HG03025 (cell line): Measurements from ENCODE around the gene LAMP1.
"Not testable (repeated sequence)": the region's sequence is repeated elsewhere in the genome, so short reads cannot be mapped to it uniquely, and the experiment has no call there.

ENCODE experiments used
- ATAC-seq: cut with Tn5 transposase; IDR thresholded peaks from one replicate; pipeline ENCODE4 v1.9.1; 2021; ENCODE audit warnings: mild to moderate bottlenecking, moderate library complexity; ENCODE audit not compliant: unreplicated experiment, low FRiP score

LAMP1 gene

GRCh38 chr13:113351514-113352026, 54.5 kb downstream of the LAMP1 start:
- no peak for ATAC-seq

DNA sequence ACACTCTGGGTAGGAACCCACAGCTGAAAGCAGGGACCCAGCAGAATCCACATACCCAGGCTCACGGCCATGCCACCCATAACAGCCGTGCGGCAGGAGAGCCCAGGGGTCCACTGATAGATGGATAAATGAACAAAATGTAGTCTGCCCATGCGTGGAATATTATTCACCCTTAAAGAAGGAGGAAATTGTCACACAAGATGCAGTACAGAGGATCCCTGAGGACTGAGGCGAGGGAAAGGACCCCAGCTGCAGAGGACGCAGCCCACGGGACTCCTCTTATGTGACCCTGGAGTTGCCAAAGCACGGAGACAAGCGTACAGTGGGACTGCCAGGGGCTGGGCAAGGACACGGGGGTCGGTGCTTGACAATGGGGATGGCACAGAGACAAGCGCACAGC, 56.2 kb downstream of the LAMP1 start:
- no peak for ATAC-seq

GRCh38 chr13:113354831-113355610, 58.0 kb downstream of the LAMP1 start:
- no peak for ATAC-seq

DNA sequence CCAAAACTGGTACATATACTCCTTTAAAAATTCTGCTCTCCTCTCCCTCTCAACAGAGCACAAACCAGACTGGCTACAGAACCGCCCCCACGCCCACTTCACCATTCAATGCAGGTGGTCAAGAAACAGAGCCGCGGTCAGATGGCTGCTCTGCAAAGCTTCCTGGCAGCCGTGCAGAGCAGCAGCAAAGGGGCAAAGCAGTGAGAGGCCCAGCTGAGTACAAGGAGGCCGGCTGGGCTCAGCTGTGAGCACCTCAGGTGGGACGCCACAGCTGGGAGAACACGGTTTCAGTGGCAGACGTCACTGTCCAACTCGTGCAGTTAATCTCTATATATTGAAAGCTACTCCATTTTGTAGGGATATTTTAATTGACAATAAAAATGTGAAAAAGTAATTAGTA, 58.6 kb downstream of the LAMP1 start:
- no peak for ATAC-seq

DNA sequence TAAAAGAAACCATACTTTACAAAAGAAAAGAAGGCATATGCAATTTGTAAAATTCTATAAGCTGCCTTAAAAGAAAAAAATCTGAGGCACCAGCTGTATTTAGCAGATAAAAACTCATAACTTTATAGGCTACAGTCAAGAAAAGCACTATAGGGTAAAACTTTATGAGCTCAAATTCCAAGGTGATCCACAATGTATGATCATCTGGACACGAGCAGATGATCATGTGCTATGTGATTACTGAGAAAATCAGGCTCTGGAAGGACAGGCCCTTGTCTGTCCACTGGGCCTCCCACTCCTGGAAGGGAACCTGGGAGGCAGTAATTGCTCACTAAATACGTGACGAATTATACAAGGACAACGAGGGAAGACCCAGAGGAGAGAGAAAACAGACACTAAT, 59.6 kb downstream of the LAMP1 start:
- no peak for ATAC-seq

DNA sequence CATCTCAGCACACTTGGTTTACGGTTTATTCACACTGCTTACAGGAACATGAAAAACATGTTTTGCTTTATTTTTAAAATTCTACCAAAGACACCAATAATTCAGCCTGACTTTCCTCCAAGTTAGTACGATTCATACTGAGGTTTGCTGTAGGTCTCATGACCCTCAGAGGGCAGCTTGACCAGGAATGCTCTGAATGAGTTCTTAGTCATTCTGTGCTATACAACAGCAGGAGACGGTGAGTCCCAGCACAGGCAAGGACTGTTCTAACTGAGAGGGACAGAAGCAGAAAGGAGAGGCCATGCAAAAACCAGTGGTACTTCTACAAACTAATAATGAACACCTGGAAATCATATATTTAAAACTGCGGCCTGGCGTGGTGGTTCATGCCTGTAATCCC, 60.5 kb downstream of the LAMP1 start:
- no peak for ATAC-seq

- no peak for ATAC-seq
These were observed 61.7 kb downstream of the LAMP1 start for GRCh38 chr13:113358653-113359190.

DNA sequence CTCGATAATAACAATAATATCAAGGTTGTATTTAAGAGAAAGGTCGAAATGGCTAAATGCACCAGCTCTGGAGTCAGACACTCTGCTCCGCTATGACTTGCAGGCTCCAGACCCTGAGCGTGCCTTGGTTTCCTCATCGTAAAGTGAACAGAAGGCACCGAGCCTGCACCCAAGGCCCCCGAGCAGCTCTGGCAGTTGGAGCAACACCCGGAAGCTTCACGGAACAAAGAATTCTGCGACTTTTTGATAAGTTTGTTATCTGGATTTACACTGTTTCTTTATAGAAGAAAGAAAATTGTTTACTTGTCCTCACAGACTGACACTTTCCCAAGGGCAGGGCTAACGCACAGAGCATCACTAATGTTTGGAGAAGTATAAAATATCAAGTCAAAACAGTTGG, 62.5 kb downstream of the LAMP1 start:
- no peak for ATAC-seq

GRCh38 chr13:113360446-113360845, 63.4 kb downstream of the LAMP1 start:
- ATAC-seq, result no peak

GRCh38 chr13:113361406-113361805, 64.4 kb downstream of the LAMP1 start:
- ATAC-seq, result no peak

GRCh38 chr13:113364311-113364889, 67.4 kb downstream of the LAMP1 start:
- no peak for ATAC-seq

GRCh38 chr13:113364901-113365582, 68.0 kb downstream of the LAMP1 start:
- ATAC-seq, result no peak

GRCh38 chr13:113365583-113365970, 68.5 kb downstream of the LAMP1 start:
- no peak for ATAC-seq

DNA sequence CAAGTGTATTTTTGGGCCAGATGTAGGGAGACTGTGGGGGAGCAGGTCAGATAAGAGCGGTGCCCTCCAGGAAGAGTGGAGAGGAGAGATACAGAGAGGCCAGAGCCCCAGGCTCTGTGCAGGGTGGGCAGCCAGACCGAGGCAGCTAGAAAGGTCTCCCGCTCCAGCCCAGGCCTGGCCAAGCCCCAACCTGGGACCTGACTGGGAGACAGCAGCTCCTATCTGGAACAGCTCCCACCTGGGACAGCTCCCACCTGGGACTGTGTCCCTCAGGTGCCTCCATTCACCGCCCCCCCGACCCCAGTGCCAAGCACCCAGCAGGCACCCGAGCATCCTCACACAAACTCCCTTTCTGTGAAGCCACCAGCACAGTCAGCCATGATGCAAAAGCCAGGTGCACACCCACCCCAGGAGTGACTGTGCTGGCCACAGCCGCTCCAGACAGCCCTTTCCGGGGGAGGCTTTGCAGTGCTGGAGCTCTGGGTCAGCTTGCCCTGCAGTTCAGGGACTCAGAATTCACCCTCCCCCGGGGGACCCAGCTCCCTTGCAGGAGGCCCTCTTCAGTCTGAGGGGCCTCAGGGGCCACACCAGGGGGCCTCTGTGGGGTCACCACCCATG, 69.0 kb downstream of the LAMP1 start:
- no peak for ATAC-seq

DNA sequence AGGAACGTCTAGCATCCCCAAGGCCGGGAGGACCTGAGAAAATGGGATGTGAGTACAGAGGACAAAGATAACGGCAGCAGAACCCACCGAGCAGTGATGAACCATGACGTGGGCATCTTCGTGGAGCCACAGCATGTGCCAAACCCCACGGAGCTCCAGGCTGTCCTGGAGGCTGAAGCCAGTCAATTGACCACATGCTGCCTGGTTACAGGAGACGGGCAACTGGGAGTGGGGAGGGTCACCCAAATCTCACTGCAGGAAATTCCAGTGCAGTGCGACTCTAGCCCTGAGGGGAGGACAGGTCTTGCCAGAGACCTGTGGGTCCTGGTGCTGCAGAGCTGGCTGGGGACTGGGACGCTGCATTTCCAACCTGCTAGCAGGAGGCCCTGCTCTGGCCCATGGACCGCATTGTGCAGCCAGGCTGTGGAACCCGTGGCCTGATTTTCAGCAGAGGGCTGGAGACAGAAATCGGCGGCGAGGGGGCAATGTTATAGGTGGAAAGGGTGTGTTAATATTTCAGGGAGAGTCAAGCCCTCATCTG, 70.1 kb downstream of the LAMP1 start:
- ATAC-seq, result no peak

GRCh38 chr13:113367771-113368170, 70.7 kb downstream of the LAMP1 start:
- ATAC-seq, result no peak

DNA sequence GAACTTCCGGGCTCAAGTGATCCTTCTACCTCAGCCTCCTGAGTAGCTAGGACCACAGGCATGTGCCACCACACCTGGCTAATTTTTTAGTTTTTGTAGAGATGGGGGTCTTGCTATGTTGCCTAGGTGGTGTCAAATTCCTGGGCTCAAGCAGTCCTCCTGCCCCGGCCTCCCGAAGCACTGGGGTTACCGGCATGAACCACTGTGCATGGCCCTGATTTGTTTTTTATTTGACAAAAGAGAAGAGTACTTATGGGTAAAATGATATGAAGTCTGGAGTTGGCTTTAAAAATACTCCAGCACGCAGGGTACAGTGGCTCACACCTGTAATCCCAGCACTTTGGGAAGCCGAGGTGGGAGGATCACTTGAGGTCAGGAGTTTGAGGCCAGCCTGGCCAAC, 71.3 kb downstream of the LAMP1 start:
- ATAC-seq, result not testable (repeated sequence)

GRCh38 chr13:113369189-113369588, 72.2 kb downstream of the LAMP1 start:
- ATAC-seq, result no peak

GRCh38 chr13:113369881-113370280, 72.8 kb downstream of the LAMP1 start:
- ATAC-seq, result no peak

DNA sequence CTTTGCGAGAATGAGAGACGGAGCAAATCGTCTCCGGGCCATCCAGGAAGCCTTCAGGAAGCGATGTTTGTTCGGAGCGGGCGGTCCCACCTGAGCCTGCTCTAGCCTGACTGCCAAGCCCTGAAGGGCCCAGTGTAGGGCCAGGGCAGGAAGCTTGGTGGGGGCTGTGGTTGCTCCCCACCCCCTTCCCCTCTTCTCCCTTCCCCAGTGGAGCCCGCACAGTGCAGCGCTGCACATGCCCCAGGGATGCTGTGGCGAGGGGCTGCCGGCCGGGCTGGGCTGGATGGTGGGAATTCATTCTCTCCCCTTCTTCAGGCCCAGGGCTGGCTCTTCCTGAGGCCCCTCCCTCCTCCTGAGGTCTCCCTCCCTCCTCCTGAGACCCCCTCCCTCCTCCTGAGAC, 74.0 kb downstream of the LAMP1 start:
- no peak for ATAC-seq

DNA sequence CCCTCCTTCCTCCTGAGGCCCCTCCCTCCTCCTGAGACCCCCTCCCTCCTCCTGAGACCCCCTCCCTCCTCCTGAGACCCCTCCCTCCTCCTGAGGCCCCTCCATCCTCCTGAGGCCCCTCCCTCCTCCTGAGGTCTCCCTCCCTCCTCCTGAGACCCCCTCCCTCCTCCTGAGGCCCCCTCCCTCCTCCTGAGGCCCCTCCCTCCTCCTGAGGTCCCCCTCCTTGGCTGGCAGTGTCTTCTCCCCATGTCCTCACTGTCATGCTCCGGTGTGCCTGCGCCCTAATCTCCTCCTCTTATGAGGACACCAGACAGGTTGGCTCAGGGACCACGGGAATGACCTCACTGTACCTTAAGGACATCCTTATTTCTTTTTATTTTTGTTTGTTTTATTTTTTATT, 74.7 kb downstream of the LAMP1 start:
- ATAC-seq, result not testable (repeated sequence)
